Keratinocyte (primary cell): ENCODE measurements around the gene BCAS1.

Source experiments
- CTCF ChIP-seq, 3 experiments: IDR thresholded peaks in 1 of 3; conservative IDR thresholded peaks in 1 of 3; optimal IDR thresholded peaks in 1 of 3; 2 replicates in 2 of 3; 3 replicates in 1 of 3; pipeline versions ENCODE3 to v1.5.1; 2011; ENCODE audit warnings: low read length in 3 of 3, mild to moderate bottlenecking in 3 of 3, moderate library complexity in 2 of 3, control low read depth in 1 of 3, inconsistent platforms in 1 of 3; ENCODE audit not compliant: insufficient read depth in 2 of 3; ENCODE audit errors: extremely low read depth in 1 of 3
- EZH2 ChIP-seq: IDR thresholded peaks from one replicate; pipeline ENCODE4 v1.6.1; 2012; ENCODE audit warnings: inconsistent platforms, mild to moderate bottlenecking, low read length, moderate library complexity

GRCh38 chr20:53939190-53939571, 131.2 kb downstream of the BCAS1 start:
- TF ChIP-seq CTCF (optimal IDR thresholded peaks at IDR 0.05 in 1 of 3, IDR thresholded peaks at IDR 0.05 in 1 of 3, conservative IDR thresholded peaks at IDR 0.05 in 1 of 3; ENCODE audit: extremely low read depth in 1 of 3, insufficient read depth in 2 of 3, low read length in 3 of 3) (no peak), EZH2 (no peak)
